Liver (tissue), 3 donors: ENCODE measurements around the gene PCBP4.

ENCODE experiments used
- ATF3 ChIP-seq: IDR thresholded peaks from 2 replicates; pipeline ENCODE4 v1.6.1; 2016; ENCODE audit warnings: antibody characterized with exemption
- CTCF ChIP-seq: fragments of 150-350 bp; IDR thresholded peaks from 2 replicates; pipeline ENCODE4 v1.5.1; 2017; ENCODE audit warnings: improper control_type of control experiment, low read depth, low read length; ENCODE audit not compliant: missing input control
- EGR1 ChIP-seq, 2 donors: IDR thresholded peaks; 2 replicates each; pipeline ENCODE4 v1.6.1; 2016 to 2018; ENCODE audit warnings: antibody characterized with exemption in 2 of 2, low read depth in 2 of 2
- HNF4G ChIP-seq: IDR thresholded peaks from 2 replicates; pipeline ENCODE4 v1.6.1; 2016; ENCODE audit warnings: antibody characterized with exemption
- MAX ChIP-seq: IDR thresholded peaks from 2 replicates; pipeline ENCODE4 v1.6.1; 2016; ENCODE audit warnings: antibody characterized with exemption
- NR2F2 ChIP-seq: IDR thresholded peaks from 2 replicates; pipeline ENCODE4 v1.6.1; 2016; ENCODE audit warnings: antibody characterized with exemption
- RAD21 ChIP-seq, 2 donors: IDR thresholded peaks; 2 replicates each; pipeline ENCODE4 v1.6.1; 2016; ENCODE audit warnings: antibody characterized with exemption in 2 of 2, mild to moderate bottlenecking in 2 of 2
- REST ChIP-seq: IDR thresholded peaks from 2 replicates; pipeline ENCODE4 v1.6.1; 2016; ENCODE audit warnings: antibody characterized with exemption, mild to moderate bottlenecking
- RXRA ChIP-seq, 2 donors: IDR thresholded peaks; 2 replicates each; pipeline ENCODE4 v1.6.1; 2017 to 2018; ENCODE audit warnings: antibody characterized with exemption in 2 of 2, mild to moderate bottlenecking in 1 of 2
- TAF1 ChIP-seq: conservative IDR thresholded peaks from 2 replicates; pipeline ENCODE4 v1.6.1; 2016; ENCODE audit warnings: antibody characterized with exemption, mild to moderate bottlenecking
- YY1 ChIP-seq: IDR thresholded peaks from 2 replicates; pipeline ENCODE4 v1.6.1; 2016; ENCODE audit warnings: antibody characterized with exemption, mild to moderate bottlenecking
- donor health status: healthy.
- donor health status: healthy.

GRCh38 chr3:51992017-51992682 lies 24.9 kb upstream of the PCBP4 start:
- TF ChIP-seq RAD21 (IDR thresholded peaks at IDR 0.05): no peak
- TF ChIP-seq CTCF: no peak
- no peak for TF ChIP-seq ATF3
- no peak for TF ChIP-seq EGR1 (IDR thresholded peaks at IDR 0.05; ENCODE audit: low read depth in 2 of 2)
- TF ChIP-seq REST: no peak
- TF ChIP-seq MAX: no peak
- no peak for TF ChIP-seq RXRA (IDR thresholded peaks at IDR 0.05)
- TF ChIP-seq HNF4G: no peak
- TF ChIP-seq TAF1: no peak
- TF ChIP-seq YY1: no peak
- no peak for TF ChIP-seq NR2F2
